Sigmoid colon (tissue), 7 donors: ENCODE data around the gene EOLA1. TPM values are rescaled to one million over a fixed set of nuclear protein-coding genes. Genes with fewer than 3 reads are reported as not detected.

Source experiments
- DNase-seq: peaks from one replicate; pipeline ENCODE4 v3.0.0-alpha.2; 2019
- H3K27ac ChIP-seq, 4 donors: fragments of 200-600 bp; sonication (generic); one replicate each; pipeline ENCODE4 v1.5.1; 2016 to 2019; ENCODE audit warnings: mild to moderate bottlenecking in 1 of 4
- H3K27me3 ChIP-seq, 3 donors: fragments of 200-600 bp; sonication (generic); one replicate each; pipeline ENCODE4 v1.5.1; 2019; ENCODE audit warnings: mild to moderate bottlenecking in 1 of 3
- H3K36me3 ChIP-seq, 4 donors: fragments of 200-600 bp; sonication (generic); one replicate each; pipeline ENCODE4 v1.5.1; 2016 to 2019
- H3K4me1 ChIP-seq, 4 donors: fragments of 200-600 bp; sonication (generic); one replicate each; pipeline ENCODE4 v1.5.1; 2017 to 2019
- H3K4me3 ChIP-seq, 4 donors: fragments of 200-600 bp; sonication (generic); one replicate each; pipeline ENCODE4 v1.5.1; 2017 to 2019; ENCODE audit warnings: mild to moderate bottlenecking in 2 of 4, moderate library complexity in 1 of 4
- H3K9me3 ChIP-seq, 4 donors: fragments of 200-600 bp in 3 of 4; sonication (generic) in 3 of 4; one replicate each; pipeline versions ENCODE4 v1.5.1 to v1.6.1; 2013 to 2019
- EP300 ChIP-seq, 4 donors: sonication (generic); formaldehyde crosslinking; IDR thresholded peaks; one replicate each; pipeline ENCODE4 v1.6.1; 2017; ENCODE audit warnings: antibody characterized with exemption in 4 of 4
- POLR2A ChIP-seq, 2 donors: fragments of 450-650 bp; IDR thresholded peaks; one replicate each; pipeline ENCODE4 v1.6.1; 2016; ENCODE audit warnings: antibody characterized with exemption in 2 of 2, mild to moderate bottlenecking in 2 of 2, moderate library complexity in 2 of 2
- POLR2AphosphoS5 ChIP-seq, 4 donors: sonication (generic); formaldehyde crosslinking; IDR thresholded peaks; one replicate each; pipeline ENCODE4 v1.6.1; 2017; ENCODE audit warnings: antibody characterized with exemption in 4 of 4
- WGBS, 2 donors: extraction: QIAGEN DNeasy Blood & Tissue Kit; methylation state at CpG; one replicate each; pipeline ENCODE4 v1.1.7; 2013; 5-methylcytosine and 5-hydroxymethylcytosine counted together
- intact Hi-C: fragments of 100-400 bp; cut with DNase I; formaldehyde crosslinking; loops from one replicate; pipeline ENCODE4 v1.15.1; 2023
- polyA plus RNA-seq, 3 donors: library from polyadenylated mRNA; stranded (reverse); fragments of 200-250 nt; gene quantifications; one replicate each; pipeline ENCODE4 v1.2.3, GENCODE V29; 2013
- total RNA-seq, 4 donors: library from RNA; depleted of rRNA; stranded (reverse); fragments of >200 nt; gene quantifications; one replicate each; pipeline ENCODE4 v1.1.0, GENCODE V29; 2016
- TF ChIP-seq, protein P1 (sequence below), 4 experiments: fragments of 450-650 bp in 3 of 4; fragments of 200-600 bp in 1 of 4; IDR thresholded peaks; one replicate each; pipeline ENCODE4 v1.5.1; 2016 to 2019; ENCODE audit warnings: antibody characterized with exemption in 4 of 4, mild to moderate bottlenecking in 3 of 4, moderate library complexity in 2 of 4
- donor health status: healthy with polysubstance abuse.
- donor health status: Bipolar disorder and iron deficiency.
- donor health status: healthy.

The EOLA1 gene
- total RNA-seq (10 to 100 TPM in 3 of 4 donors, 1 to 10 TPM in 1; 8.7 to 14.4 (median 11.9) TPM), polyA plus RNA-seq (10 to 100 TPM; 31.2 to 43.0 (median 34.2) TPM)

DNA sequence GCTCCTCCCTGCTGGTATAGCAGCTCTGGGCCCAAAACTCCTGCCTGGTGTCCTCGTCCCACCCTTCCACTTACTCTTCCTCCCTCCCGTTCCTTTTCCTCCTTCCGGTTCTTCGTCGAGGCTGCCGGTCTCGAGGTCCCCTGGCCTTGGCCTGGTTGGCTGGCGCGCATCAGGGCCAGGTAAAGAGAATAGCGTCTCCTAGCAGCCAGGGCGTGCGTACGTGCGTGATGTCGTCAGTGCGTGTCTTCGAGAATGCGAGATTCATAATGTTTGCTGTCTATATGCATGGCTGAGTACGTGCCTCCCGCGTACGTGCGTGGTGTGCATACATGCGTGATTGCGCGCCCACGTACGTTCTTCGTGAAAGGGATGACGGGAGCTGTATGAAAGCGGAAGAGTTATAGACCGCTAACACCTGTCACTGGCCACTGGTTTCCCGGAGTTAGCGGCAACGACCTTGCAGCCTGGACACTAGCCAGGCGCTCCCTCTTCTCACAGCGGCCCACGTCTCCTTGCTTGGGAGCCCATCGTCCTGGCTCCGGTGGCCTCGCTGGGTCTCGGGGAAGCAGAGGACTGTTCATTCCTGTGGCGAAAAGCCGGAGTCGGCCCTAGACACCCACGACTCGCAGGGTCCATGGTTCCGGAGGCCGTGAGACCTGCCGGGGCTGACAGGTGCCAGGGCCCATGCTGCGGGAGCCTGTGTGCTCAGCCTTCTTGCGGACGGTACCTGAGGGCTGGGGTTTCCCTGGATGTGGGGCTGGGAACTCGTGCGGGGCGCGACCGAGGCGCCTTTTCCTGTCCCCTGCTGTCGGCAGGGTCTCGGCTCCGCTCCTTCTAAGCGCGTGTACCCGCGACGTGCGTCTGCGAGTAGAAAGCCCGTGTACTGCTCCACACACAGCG, at the start of gene EOLA1:
EOLA1 (plus strand) TSS at position 392 of the 900 bp plus-strand sequence. CDS start 4,619 bp downstream, outside the sequence.
- H3K4me3 ChIP-seq = peak within 1 kb of the TSS; percentile 44 to 64 (median 59)
- intact Hi-C loops = loop anchor here (2.0 to 10.0 kb wide), 4 partner anchors 36 to 1626 kb away; partner anchors contain the start of genes FMR1, IDS and MAMLD1
- WGBS, 2 donors = 0% methylated on average over 71 of the region's 71 CpGs
- peak within 1 kb of the TSS; percentile 87 to 89 (median 88) for H3K27ac ChIP-seq
- TF ChIP-seq POLR2AphosphoS5 (IDR thresholded peaks at IDR 0.05) = peak; percentile 51 to 81 (median 68)
- peak in 1 of 2 donors; percentile 40 for TF ChIP-seq POLR2A (IDR thresholded peaks at IDR 0.05)
- TF ChIP-seq, protein P1, sequence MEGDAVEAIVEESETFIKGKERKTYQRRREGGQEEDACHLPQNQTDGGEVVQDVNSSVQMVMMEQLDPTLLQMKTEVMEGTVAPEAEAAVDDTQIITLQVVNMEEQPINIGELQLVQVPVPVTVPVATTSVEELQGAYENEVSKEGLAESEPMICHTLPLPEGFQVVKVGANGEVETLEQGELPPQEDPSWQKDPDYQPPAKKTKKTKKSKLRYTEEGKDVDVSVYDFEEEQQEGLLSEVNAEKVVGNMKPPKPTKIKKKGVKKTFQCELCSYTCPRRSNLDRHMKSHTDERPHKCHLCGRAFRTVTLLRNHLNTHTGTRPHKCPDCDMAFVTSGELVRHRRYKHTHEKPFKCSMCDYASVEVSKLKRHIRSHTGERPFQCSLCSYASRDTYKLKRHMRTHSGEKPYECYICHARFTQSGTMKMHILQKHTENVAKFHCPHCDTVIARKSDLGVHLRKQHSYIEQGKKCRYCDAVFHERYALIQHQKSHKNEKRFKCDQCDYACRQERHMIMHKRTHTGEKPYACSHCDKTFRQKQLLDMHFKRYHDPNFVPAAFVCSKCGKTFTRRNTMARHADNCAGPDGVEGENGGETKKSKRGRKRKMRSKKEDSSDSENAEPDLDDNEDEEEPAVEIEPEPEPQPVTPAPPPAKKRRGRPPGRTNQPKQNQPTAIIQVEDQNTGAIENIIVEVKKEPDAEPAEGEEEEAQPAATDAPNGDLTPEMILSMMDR (IDR thresholded peaks at IDR 0.05) = no peak
- peak; percentile 70 to 97 (median 91) for TF ChIP-seq EP300 (IDR thresholded peaks at IDR 0.05)
- no peaks in the 10 kb centered on the region for H3K27me3 ChIP-seq
- H3K9me3 ChIP-seq = no peaks in the 10 kb centered on the region
- no peaks in the 10 kb centered on the region for H3K36me3 ChIP-seq
- peak; percentile 94 for DNase-seq
- H3K4me1 ChIP-seq = peaks cover 0 to 8% (median 7%) of the 10 kb centered on the region in 4 donors

DNA sequence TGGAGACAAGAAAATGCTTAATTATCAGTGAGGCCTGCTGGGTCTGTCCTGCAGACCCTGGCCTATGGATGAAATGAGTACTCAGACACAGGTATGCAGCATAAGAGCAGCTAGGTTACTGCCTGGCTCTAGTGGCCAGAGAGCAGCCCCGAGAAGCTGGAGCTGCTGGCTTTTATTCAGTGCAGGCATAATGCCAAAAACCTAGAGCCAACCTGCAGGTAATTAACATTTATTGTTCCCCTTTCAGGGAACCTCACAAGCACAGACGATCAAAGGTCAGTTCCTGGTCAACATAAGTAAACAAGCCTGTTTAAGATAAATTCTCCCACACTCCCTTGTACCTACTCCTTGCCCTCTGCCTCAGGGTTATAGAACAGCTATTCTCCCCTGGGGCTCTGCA, 49.0 kb upstream of the EOLA1 start:
- H3K9me3 ChIP-seq = no peaks in the 10 kb centered on the region
- H3K4me1 ChIP-seq = no peaks in the 10 kb centered on the region
- no peaks in the 10 kb centered on the region for H3K27me3 ChIP-seq
- H3K36me3 ChIP-seq = peaks cover 4 to 65% (median 11%) of the 10 kb centered on the region in 4 donors
- intact Hi-C loops = no loop called here
- TF ChIP-seq EP300 (IDR thresholded peaks at IDR 0.05) (no peak), POLR2AphosphoS5 (IDR thresholded peaks at IDR 0.05) (no peak), POLR2A (IDR thresholded peaks at IDR 0.05) (no peak)
- TF ChIP-seq, protein P1 (IDR thresholded peaks at IDR 0.05) = no peak
- no peak for DNase-seq
- 8 to 57% methylated on average over 2 of the region's 2 CpGs for WGBS, 2 donors
- H3K4me3 ChIP-seq = no peak overlapping the region
- H3K27ac ChIP-seq = no peak overlapping the region

DNA sequence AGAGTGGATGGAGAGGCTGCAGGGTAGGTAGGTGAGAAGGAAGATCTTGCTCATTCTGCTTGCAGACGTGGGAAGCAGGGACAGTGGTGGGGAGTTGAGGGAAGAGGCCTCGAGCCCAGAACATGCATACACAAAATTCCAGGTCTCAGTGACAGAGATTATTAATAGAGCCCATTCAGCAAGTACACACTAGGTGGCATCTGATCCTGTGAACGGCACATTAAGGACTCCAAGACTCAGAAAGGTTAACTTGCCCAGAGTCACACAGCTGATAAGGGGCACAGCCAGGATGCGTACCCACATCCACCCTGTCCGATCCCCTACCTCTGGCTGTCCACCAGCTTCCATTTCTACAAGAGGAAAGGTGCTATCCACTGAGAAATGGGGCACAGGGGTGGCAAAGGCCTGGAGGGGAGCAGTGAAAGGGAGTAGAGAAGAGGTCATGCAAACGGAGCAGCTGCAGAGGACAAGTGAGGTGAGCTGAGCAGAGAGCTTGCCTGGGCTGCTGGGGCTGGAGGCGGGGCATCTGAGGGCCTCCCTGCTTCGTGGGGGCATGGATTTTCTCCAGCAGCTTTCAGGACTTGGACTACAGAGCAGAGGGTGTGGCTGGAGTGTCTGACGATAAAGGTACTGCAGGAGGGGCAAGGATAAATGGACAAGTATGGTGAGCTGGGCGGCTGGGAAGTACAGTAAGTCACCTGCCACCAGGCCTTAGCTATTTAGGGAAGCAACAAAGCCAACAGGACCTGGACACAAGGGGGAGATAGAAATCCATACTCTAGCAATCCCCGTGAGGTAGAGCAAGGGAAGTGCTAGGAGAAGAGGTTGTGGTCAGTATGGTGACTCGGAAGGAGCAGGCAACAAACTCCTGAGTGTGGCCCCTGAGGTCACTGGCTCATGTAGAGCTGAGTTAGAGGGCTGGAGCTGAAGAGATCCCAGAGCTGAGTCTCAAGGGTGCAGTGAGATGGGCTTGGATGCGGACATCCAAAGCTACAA, 46.9 kb upstream of the EOLA1 start:
- intact Hi-C loops = no loop called here
- no peak overlapping the region for H3K4me3 ChIP-seq
- peaks cover 11 to 75% (median 16%) of the 10 kb centered on the region in 4 donors for H3K36me3 ChIP-seq
- no peak for DNase-seq
- H3K27ac ChIP-seq = no peak overlapping the region
- H3K27me3 ChIP-seq = no peaks in the 10 kb centered on the region
- 71 to 80% methylated on average over 13 of the region's 13 CpGs for WGBS, 2 donors
- H3K4me1 ChIP-seq = no peaks in the 10 kb centered on the region
- no peaks in the 10 kb centered on the region for H3K9me3 ChIP-seq
- TF ChIP-seq POLR2AphosphoS5 (IDR thresholded peaks at IDR 0.05) = no peak
- TF ChIP-seq, protein P1 (IDR thresholded peaks at IDR 0.05) = no peak
- no peak for TF ChIP-seq POLR2A (IDR thresholded peaks at IDR 0.05)
- TF ChIP-seq EP300 (IDR thresholded peaks at IDR 0.05) = no peak

DNA sequence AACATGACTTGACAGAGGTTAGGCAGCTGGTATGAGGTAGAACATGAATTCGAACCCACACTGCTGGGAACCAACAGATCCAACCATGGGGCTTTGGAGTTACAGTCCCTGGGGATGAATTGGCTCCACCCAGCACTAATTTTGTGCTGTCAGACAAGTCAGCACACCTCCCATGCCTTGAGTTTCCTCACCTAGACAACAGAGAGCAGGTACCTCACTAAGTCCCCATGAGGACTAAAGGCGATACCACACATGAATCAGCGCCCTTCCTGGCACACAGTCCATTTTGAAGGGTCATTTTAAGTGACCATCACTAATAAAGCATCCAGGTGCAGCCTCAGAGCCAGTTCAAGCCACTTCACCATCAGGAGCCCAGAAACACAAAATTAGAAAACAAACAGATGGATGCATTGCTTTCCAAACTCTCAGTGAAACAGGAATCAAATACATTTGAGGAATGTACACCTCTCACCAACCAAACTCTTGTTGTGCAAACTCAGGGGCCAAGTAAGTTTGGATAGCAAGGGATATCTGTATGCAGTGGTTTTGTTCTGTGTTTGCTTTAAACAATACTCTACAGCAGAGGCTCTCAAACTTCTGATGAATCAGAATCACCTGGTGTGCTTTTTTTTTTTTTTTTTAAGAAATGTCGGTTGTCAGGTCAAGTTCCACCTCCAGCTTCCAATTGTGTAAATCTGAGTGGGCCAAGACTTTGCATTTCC, 45.8 kb upstream of the EOLA1 start:
- peaks cover 3 to 68% (median 16%) of the 10 kb centered on the region in 4 donors for H3K36me3 ChIP-seq
- intact Hi-C loops = no loop called here
- H3K27me3 ChIP-seq = no peaks in the 10 kb centered on the region
- H3K4me1 ChIP-seq = no peaks in the 10 kb centered on the region
- no peak overlapping the region for H3K4me3 ChIP-seq
- no peaks in the 10 kb centered on the region for H3K9me3 ChIP-seq
- TF ChIP-seq POLR2AphosphoS5 (IDR thresholded peaks at IDR 0.05) = no peak
- no peak for TF ChIP-seq POLR2A (IDR thresholded peaks at IDR 0.05)
- TF ChIP-seq, protein P1 (IDR thresholded peaks at IDR 0.05) = no peak
- no peak overlapping the region for H3K27ac ChIP-seq
- 83 to 88% methylated on average over 4 of the region's 4 CpGs for WGBS, 2 donors
- DNase-seq = no peak
